SK-N-SH treated with all-trans-retinoic acid at 6 μM for 48 hours (cell line): ENCODE data around the gene RGL1.

Experiments
- ATAC-seq: fragments of 200-7000 bp; cut with Tn5 transposase; 3 replicates; pipeline ENCODE4 v1.9.1; 2020; ENCODE audit warnings: mild to moderate bottlenecking, moderate library complexity
- ARNTL ChIP-seq: fragments of 450-650 bp; formaldehyde crosslinking; IDR thresholded peaks from 2 replicates; pipeline ENCODE4 v1.5.0; 2020; ENCODE audit warnings: low read depth, mild to moderate bottlenecking, moderate library complexity, borderline replicate concordance
- BACH2 ChIP-seq: fragments of 250-450 bp; sonication (Bioruptor Pico); IDR thresholded peaks from 2 replicates; pipeline ENCODE4 v1.9.0; 2021; ENCODE audit warnings: mild to moderate bottlenecking, borderline replicate concordance
- CSDC2 ChIP-seq: fragments of 250-450 bp; sonication (Bioruptor Pico); IDR thresholded peaks from 2 replicates; pipeline ENCODE4 v1.5.0; 2020; ENCODE audit warnings: mild to moderate bottlenecking, moderate library complexity
- CSRNP3 ChIP-seq: fragments of 250-450 bp; sonication (Bioruptor Pico); IDR thresholded peaks from 2 replicates; pipeline ENCODE4 v1.5.1; 2021; ENCODE audit warnings: mild to moderate bottlenecking, moderate library complexity
- ESRRG ChIP-seq: fragments of 250-450 bp; sonication (Bioruptor Pico); IDR thresholded peaks from 2 replicates; pipeline ENCODE4 v1.6.1; 2021; ENCODE audit warnings: mild to moderate bottlenecking
- ISL1 ChIP-seq: fragments of 250-450 bp; sonication (Bioruptor Pico); IDR thresholded peaks from 2 replicates; pipeline ENCODE4 v2.1.2; 2022; ENCODE audit warnings: mild to moderate bottlenecking, moderate library complexity
- OSR1 ChIP-seq: fragments of 250-450 bp; sonication (Bioruptor Pico); IDR thresholded peaks from 2 replicates; pipeline ENCODE4 v1.8.0; 2022; ENCODE audit warnings: moderate library complexity, mild to moderate bottlenecking, inconsistent platforms
- PPARA ChIP-seq: fragments of 250-450 bp; sonication (Bioruptor Pico); IDR thresholded peaks from 2 replicates; pipeline ENCODE4 v1.5.0; 2020; ENCODE audit warnings: mild to moderate bottlenecking, borderline replicate concordance
- RARB ChIP-seq: fragments of 250-450 bp; sonication (Bioruptor Pico); IDR thresholded peaks from 2 replicates; pipeline ENCODE4 v1.8.0; 2021; ENCODE audit warnings: mild to moderate bottlenecking, moderate library complexity
- SNAI2 ChIP-seq: fragments of 250-450 bp; sonication (Bioruptor Pico); IDR thresholded peaks from 2 replicates; pipeline ENCODE4 v1.5.0; 2020; ENCODE audit warnings: mild to moderate bottlenecking, moderate library complexity
- TCF4 ChIP-seq: fragments of 250-450 bp; sonication (Bioruptor Pico); IDR thresholded peaks from 2 replicates; pipeline ENCODE4 v1.8.0; 2021; ENCODE audit warnings: mild to moderate bottlenecking, moderate library complexity, borderline replicate concordance
- TOX ChIP-seq: fragments of 250-450 bp; sonication (Bioruptor Pico); IDR thresholded peaks from 2 replicates; pipeline ENCODE4 v1.8.0; 2021; ENCODE audit warnings: mild to moderate bottlenecking, moderate library complexity, borderline replicate concordance
- ZC3H10 ChIP-seq: fragments of 250-450 bp; sonication (Bioruptor Pico); IDR thresholded peaks from 2 replicates; pipeline ENCODE4 v1.5.1; 2021; ENCODE audit warnings: mild to moderate bottlenecking, moderate library complexity
- ZFP3 ChIP-seq: fragments of 250-450 bp; sonication (Bioruptor Pico); IDR thresholded peaks from 2 replicates; pipeline ENCODE4 v1.5.0; 2020; ENCODE audit warnings: mild to moderate bottlenecking, moderate library complexity
- ZNF565 ChIP-seq: fragments of 450-650 bp; formaldehyde crosslinking; conservative IDR thresholded peaks from 2 replicates; pipeline ENCODE4 v1.5.0; 2020; ENCODE audit warnings: low read depth, mild to moderate bottlenecking, moderate library complexity
- ZNF70 ChIP-seq: fragments of 450-650 bp; formaldehyde crosslinking; IDR thresholded peaks from 2 replicates; pipeline ENCODE4 v1.5.0; 2020; ENCODE audit warnings: mild to moderate bottlenecking, moderate library complexity
- ZNF8 ChIP-seq: fragments of 450-650 bp; formaldehyde crosslinking; IDR thresholded peaks from 2 replicates; pipeline ENCODE4 v1.5.0; 2020; ENCODE audit warnings: mild to moderate bottlenecking, moderate library complexity
- TF ChIP-seq, protein P1 (sequence below): fragments of 250-450 bp; sonication (Bioruptor Pico); IDR thresholded peaks from 2 replicates; pipeline ENCODE4 v1.8.0; 2021; ENCODE audit warnings: low read depth, mild to moderate bottlenecking, moderate library complexity, borderline replicate concordance
- TF ChIP-seq, protein P2 (sequence below): fragments of 250-450 bp; sonication (Bioruptor Pico); IDR thresholded peaks from 2 replicates; pipeline ENCODE4 v1.5.0; 2020; ENCODE audit warnings: mild to moderate bottlenecking, moderate library complexity
- TF ChIP-seq, protein P3 (sequence below): fragments of 250-450 bp; sonication (Bioruptor Pico); IDR thresholded peaks from 2 replicates; pipeline ENCODE4 v1.8.0; 2020; ENCODE audit warnings: mild to moderate bottlenecking, moderate library complexity, borderline replicate concordance

The RGL1 gene

DNA sequence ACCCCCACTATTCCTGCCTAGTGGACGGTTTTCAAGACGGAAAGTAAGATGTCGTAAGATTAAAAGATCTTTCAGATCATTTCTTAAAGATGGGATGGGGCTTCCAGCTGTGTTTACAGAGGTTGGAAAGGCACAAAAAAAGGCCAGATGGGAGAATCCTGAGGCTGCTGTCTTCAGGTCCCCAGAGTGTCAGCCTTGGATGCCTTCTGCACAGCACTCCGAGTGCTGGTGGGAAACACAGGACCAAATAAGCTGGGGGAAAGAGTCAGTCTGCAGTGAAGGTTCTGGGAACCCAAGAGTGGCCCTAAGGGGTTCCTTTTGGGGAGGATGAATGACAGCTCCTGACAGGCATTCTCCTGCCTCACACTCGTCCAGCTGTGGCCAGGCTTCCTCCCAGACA is 136.1 kb downstream of the RGL1 start:
- no peak for ATAC-seq
- TF ChIP-seq ZC3H10 (no peak), ZNF70 (CRISPR knock-in tag) (no peak), ZFP3 (no peak), ISL1 (CRISPR knock-in tag) (no peak), BACH2 (CRISPR knock-in tag) (no peak), CSDC2 (CRISPR knock-in tag) (no peak), CSRNP3 (CRISPR knock-in tag) (no peak), TOX (no peak), RARB (no peak), TCF4 (no peak), PPARA (CRISPR knock-in tag) (no peak)
- TF ChIP-seq, protein P1, sequence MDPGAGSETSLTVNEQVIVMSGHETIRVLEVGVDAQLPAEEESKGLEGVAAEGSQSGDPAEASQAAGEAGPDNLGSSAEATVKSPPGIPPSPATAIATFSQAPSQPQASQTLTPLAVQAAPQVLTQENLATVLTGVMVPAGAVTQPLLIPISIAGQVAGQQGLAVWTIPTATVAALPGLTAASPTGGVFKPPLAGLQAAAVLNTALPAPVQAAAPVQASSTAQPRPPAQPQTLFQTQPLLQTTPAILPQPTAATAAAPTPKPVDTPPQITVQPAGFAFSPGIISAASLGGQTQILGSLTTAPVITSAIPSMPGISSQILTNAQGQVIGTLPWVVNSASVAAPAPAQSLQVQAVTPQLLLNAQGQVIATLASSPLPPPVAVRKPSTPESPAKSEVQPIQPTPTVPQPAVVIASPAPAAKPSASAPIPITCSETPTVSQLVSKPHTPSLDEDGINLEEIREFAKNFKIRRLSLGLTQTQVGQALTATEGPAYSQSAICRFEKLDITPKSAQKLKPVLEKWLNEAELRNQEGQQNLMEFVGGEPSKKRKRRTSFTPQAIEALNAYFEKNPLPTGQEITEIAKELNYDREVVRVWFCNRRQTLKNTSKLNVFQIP (CRISPR knock-in tag): no peak
- TF ChIP-seq, protein P2, sequence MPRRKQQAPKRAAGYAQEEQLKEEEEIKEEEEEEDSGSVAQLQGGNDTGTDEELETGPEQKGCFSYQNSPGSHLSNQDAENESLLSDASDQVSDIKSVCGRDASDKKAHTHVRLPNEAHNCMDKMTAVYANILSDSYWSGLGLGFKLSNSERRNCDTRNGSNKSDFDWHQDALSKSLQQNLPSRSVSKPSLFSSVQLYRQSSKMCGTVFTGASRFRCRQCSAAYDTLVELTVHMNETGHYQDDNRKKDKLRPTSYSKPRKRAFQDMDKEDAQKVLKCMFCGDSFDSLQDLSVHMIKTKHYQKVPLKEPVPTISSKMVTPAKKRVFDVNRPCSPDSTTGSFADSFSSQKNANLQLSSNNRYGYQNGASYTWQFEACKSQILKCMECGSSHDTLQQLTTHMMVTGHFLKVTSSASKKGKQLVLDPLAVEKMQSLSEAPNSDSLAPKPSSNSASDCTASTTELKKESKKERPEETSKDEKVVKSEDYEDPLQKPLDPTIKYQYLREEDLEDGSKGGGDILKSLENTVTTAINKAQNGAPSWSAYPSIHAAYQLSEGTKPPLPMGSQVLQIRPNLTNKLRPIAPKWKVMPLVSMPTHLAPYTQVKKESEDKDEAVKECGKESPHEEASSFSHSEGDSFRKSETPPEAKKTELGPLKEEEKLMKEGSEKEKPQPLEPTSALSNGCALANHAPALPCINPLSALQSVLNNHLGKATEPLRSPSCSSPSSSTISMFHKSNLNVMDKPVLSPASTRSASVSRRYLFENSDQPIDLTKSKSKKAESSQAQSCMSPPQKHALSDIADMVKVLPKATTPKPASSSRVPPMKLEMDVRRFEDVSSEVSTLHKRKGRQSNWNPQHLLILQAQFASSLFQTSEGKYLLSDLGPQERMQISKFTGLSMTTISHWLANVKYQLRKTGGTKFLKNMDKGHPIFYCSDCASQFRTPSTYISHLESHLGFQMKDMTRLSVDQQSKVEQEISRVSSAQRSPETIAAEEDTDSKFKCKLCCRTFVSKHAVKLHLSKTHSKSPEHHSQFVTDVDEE (CRISPR knock-in tag): no peak

GRCh38 chr1:183942933-183943693 is 138.2 kb downstream of the RGL1 start:
- ATAC-seq: peak; percentile 99
- TF ChIP-seq ZNF70 (CRISPR knock-in tag) (no peak), OSR1 (CRISPR knock-in tag) (no peak), ZC3H10 (no peak), SNAI2 (CRISPR knock-in tag) (no peak), TCF4 (no peak), ZNF565 (no peak), BACH2 (CRISPR knock-in tag) (no peak), RARB (no peak), ZFP3 (no peak), PPARA (CRISPR knock-in tag) (no peak), CSDC2 (CRISPR knock-in tag) (no peak), TOX (no peak), CSRNP3 (CRISPR knock-in tag) (no peak), ZNF8 (CRISPR knock-in tag) (no peak), ISL1 (CRISPR knock-in tag) (no peak), ARNTL (no peak), ESRRG (no peak)
- TF ChIP-seq, protein P2 (CRISPR knock-in tag): no peak
- TF ChIP-seq, protein P3, sequence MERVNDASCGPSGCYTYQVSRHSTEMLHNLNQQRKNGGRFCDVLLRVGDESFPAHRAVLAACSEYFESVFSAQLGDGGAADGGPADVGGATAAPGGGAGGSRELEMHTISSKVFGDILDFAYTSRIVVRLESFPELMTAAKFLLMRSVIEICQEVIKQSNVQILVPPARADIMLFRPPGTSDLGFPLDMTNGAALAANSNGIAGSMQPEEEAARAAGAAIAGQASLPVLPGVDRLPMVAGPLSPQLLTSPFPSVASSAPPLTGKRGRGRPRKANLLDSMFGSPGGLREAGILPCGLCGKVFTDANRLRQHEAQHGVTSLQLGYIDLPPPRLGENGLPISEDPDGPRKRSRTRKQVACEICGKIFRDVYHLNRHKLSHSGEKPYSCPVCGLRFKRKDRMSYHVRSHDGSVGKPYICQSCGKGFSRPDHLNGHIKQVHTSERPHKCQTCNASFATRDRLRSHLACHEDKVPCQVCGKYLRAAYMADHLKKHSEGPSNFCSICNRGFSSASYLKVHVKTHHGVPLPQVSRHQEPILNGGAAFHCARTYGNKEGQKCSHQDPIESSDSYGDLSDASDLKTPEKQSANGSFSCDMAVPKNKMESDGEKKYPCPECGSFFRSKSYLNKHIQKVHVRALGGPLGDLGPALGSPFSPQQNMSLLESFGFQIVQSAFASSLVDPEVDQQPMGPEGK (CRISPR knock-in tag): no peak
- TF ChIP-seq, protein P1 (CRISPR knock-in tag): no peak
